LNCaP clone FGC (cell line): Measurements from ENCODE around the gene CBY1.

Source experiments
- DNase-seq: peaks from one replicate; pipeline ENCODE4 v3.0.0-alpha.2; 2011; ENCODE audit warnings: low read depth
- H3K4me3 ChIP-seq: 2 replicates; pipeline ENCODE4 v1.5.1; 2011; ENCODE audit warnings: mild to moderate bottlenecking, low read depth, low read length, control low read depth
- TF ChIP-seq, protein P1 (sequence below): IDR thresholded peaks from 2 replicates; pipeline ENCODE4 v1.5.1; 2012; ENCODE audit warnings: mild to moderate bottlenecking; ENCODE audit not compliant: control insufficient read depth, insufficient read depth; ENCODE audit errors: extremely low read depth

CBY1 gene

GRCh38 chr22:38721551-38721950 lies 65.1 kb downstream of the CBY1 start:
- no peak overlapping the region for H3K4me3 ChIP-seq
- TF ChIP-seq, protein P1, sequence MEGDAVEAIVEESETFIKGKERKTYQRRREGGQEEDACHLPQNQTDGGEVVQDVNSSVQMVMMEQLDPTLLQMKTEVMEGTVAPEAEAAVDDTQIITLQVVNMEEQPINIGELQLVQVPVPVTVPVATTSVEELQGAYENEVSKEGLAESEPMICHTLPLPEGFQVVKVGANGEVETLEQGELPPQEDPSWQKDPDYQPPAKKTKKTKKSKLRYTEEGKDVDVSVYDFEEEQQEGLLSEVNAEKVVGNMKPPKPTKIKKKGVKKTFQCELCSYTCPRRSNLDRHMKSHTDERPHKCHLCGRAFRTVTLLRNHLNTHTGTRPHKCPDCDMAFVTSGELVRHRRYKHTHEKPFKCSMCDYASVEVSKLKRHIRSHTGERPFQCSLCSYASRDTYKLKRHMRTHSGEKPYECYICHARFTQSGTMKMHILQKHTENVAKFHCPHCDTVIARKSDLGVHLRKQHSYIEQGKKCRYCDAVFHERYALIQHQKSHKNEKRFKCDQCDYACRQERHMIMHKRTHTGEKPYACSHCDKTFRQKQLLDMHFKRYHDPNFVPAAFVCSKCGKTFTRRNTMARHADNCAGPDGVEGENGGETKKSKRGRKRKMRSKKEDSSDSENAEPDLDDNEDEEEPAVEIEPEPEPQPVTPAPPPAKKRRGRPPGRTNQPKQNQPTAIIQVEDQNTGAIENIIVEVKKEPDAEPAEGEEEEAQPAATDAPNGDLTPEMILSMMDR = no peak

More at GRCh38 chr22:38721551-38721950, 65.1 kb downstream of the CBY1 start:
- DNase-seq = no peak
